ENCODE measurements around the gene SLC2A4RG. TPM values are rescaled to one million over a fixed set of nuclear protein-coding genes. Genes with fewer than 3 reads are reported as not detected.

SLC2A4RG gene
- total RNA-seq, 1 experiment from 2014 or later, result 105 TPM

- POLR2A ChIA-PET, result interaction anchor here (0.7 to 1.0 kb wide), 4 partner anchors 11 to 227 kb away, joined by 3 to 4 read pairs (median 3); no protein-coding TSS in a partner anchor
Observed at GRCh38 chr20:63752411-63753101, 13.0 kb downstream of the SLC2A4RG start.

GRCh38 chr20:63753381-63753780 is 13.8 kb downstream of the SLC2A4RG start:
- H3K27ac Mint-ChIP-seq (ENCODE audit: low read depth, unreplicated experiment), result no peak overlapping the region

More at GRCh38 chr20:63752411-63753101, 13.0 kb downstream of the SLC2A4RG start:
- Mint-ChIP-seq H3K27ac (ENCODE audit: low read depth, unreplicated experiment) (no peak overlapping the region), H3K9me3 (ENCODE audit: unreplicated experiment) (no peaks in the 10 kb centered on the region), H3K36me3 (ENCODE audit: insufficient read depth, unreplicated experiment) (peaks cover 6% of the 10 kb centered on the region), H3K27me3 (ENCODE audit: insufficient read depth, unreplicated experiment) (peaks cover 7% of the 10 kb centered on the region), H3K4me3 (ENCODE audit: unreplicated experiment) (no peak overlapping the region), H3K4me1 (ENCODE audit: insufficient read depth, unreplicated experiment) (no peaks in the 10 kb centered on the region)
- intact Hi-C loops (cut with micrococcal nuclease), result no loop called here
- CTCF ChIA-PET, result no interaction called here
- no peak for DNase-seq (ENCODE audit: unreplicated experiment)
- BruUV-seq (replicated peaks), result no TSS peak
- no peak for TF ChIP-seq CTCF (IDR thresholded peaks at IDR 0.05; ENCODE audit: unreplicated experiment)

GRCh38 chr20:63754008-63754407 is 14.4 kb downstream of the SLC2A4RG start:
- no TSS peak for BruUV-seq (replicated peaks)
- H3K27ac Mint-ChIP-seq (ENCODE audit: low read depth, unreplicated experiment), result no peak overlapping the region

More at GRCh38 chr20:63753381-63753780, 13.8 kb downstream of the SLC2A4RG start:
- no peaks in the 10 kb centered on the region for H3K9me3 Mint-ChIP-seq (ENCODE audit: unreplicated experiment)
- DNase-seq (ENCODE audit: unreplicated experiment), result no peak
- no TSS peak for BruUV-seq (replicated peaks)
- POLR2A ChIA-PET, result interaction anchor here (1.0 kb wide), 1 partner anchor 8 kb away, joined by 8 read pairs; no protein-coding TSS in a partner anchor
- intact Hi-C loops (cut with micrococcal nuclease), result no loop called here
- peaks cover 16% of the 10 kb centered on the region for H3K27me3 Mint-ChIP-seq (ENCODE audit: insufficient read depth, unreplicated experiment)
- H3K4me1 Mint-ChIP-seq (ENCODE audit: insufficient read depth, unreplicated experiment), result no peaks in the 10 kb centered on the region
- H3K36me3 Mint-ChIP-seq (ENCODE audit: insufficient read depth, unreplicated experiment), result peaks cover 6% of the 10 kb centered on the region
- TF ChIP-seq CTCF (IDR thresholded peaks at IDR 0.05; ENCODE audit: unreplicated experiment), result no peak
- CTCF ChIA-PET, result no interaction called here
- no peak overlapping the region for H3K4me3 Mint-ChIP-seq (ENCODE audit: unreplicated experiment)

More at GRCh38 chr20:63754008-63754407, 14.4 kb downstream of the SLC2A4RG start:
- H3K4me3 Mint-ChIP-seq (ENCODE audit: unreplicated experiment), result no peak overlapping the region
- H3K36me3 Mint-ChIP-seq (ENCODE audit: insufficient read depth, unreplicated experiment), result peaks cover 2% of the 10 kb centered on the region
- intact Hi-C loops (cut with micrococcal nuclease), result no loop called here
- peaks cover 22% of the 10 kb centered on the region for H3K27me3 Mint-ChIP-seq (ENCODE audit: insufficient read depth, unreplicated experiment)
- ChIA-PET CTCF (no interaction called here), POLR2A (interaction anchor here (1.0 to 1.5 kb wide), 2 partner anchors 9 to 47 kb away, joined by 3 to 8 read pairs; partner anchors contain the start of genes ARFRP1 and ZGPAT)
- no peak for TF ChIP-seq CTCF (IDR thresholded peaks at IDR 0.05; ENCODE audit: unreplicated experiment)
- H3K4me1 Mint-ChIP-seq (ENCODE audit: insufficient read depth, unreplicated experiment), result no peaks in the 10 kb centered on the region
- no peaks in the 10 kb centered on the region for H3K9me3 Mint-ChIP-seq (ENCODE audit: unreplicated experiment)
- DNase-seq (ENCODE audit: unreplicated experiment), result no peak
